GM12865 (cell line): ENCODE results near the gene PDE3A.

Experiments used
- DNase-seq: peaks from one replicate; pipeline ENCODE4 v3.0.0; 2010; ENCODE audit warnings: low read depth
- H3K4me3 ChIP-seq: 2 replicates; pipeline ENCODE4 v1.5.1; 2011; ENCODE audit warnings: mild to moderate bottlenecking, low read depth, low read length, control low read depth
- TF ChIP-seq, protein P1 (sequence below): IDR thresholded peaks from 2 replicates; pipeline ENCODE4 v1.5.1; 2011; ENCODE audit warnings: low read length, control low read depth, low read depth, inconsistent platforms; ENCODE audit not compliant: insufficient read depth; ENCODE audit errors: missing control alignments

The PDE3A gene

DNA sequence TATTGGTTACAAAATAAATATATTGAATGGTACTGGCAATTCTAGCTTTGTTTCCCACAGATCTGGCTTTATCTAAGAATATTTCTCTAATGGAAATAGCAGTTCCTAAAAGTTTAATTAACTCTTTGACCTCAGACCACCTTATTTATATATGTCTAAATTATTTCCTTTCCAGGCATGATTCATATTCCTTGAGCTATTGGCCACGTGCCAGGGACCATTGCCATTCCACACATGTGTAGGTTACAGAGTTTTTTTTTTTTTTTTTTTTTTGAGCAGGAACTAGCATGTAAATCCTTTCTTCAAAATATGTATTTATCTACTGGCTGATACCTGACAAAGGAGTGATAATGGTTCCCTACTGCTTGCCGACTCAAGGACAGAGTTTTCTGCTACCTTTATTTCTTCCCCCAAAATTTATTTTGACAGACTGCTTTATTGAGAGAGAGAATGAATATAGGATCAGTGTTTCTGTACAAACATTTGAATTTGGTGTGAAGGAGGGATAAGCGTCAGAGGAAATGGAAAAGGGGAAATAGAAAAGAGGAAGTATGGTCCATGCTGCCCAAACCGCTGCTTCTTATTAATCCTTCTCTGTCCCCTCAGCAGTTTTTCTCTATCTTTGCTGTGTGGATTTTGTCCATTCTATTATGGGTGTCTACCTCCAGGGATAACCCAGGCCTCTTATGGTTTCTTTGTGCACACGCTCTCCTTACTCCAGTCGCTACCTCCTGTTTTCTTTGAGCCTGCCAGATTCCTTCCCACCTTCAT is 36.4 kb downstream of the PDE3A start:
- TF ChIP-seq, protein P1, sequence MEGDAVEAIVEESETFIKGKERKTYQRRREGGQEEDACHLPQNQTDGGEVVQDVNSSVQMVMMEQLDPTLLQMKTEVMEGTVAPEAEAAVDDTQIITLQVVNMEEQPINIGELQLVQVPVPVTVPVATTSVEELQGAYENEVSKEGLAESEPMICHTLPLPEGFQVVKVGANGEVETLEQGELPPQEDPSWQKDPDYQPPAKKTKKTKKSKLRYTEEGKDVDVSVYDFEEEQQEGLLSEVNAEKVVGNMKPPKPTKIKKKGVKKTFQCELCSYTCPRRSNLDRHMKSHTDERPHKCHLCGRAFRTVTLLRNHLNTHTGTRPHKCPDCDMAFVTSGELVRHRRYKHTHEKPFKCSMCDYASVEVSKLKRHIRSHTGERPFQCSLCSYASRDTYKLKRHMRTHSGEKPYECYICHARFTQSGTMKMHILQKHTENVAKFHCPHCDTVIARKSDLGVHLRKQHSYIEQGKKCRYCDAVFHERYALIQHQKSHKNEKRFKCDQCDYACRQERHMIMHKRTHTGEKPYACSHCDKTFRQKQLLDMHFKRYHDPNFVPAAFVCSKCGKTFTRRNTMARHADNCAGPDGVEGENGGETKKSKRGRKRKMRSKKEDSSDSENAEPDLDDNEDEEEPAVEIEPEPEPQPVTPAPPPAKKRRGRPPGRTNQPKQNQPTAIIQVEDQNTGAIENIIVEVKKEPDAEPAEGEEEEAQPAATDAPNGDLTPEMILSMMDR = no peak
- DNase-seq = no peak
- no peak overlapping the region for H3K4me3 ChIP-seq

DNA sequence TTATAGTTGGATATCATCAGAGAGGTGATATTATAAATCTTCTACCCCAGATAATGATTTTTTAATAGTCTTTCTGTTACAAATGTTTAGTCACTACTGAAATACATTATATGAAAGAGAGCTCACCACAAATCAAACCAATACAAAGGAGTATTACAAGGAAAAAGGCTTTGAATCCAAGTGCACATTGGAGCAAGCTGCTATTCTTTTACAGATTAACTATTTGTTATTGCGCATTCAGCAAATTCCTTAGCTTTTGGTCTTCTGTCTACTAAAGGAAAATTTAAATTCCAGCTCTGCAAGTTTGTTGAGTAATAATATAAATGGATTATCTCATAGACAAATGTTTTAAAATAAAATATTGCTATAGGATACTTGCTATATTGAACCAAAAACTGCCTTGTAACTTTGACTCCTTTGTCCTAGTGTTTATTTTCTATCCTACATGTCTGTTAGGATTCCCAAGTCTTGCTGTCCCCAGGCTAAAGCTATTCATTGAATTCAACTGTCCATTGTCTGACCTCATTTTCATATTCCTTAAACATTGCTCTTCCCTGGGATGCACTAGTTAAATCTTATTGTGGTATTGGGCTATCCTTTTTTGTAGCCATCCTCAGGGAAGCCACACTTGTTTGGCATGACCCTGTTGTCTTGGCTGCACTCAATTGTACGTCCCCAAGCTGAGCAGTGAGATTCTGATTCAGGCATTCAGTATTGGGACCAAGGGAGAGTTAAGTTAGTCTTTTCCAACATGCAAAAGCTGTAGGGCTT is 41.5 kb downstream of the PDE3A start:
- H3K4me3 ChIP-seq = no peak overlapping the region
- TF ChIP-seq, protein P1 = no peak

DNA sequence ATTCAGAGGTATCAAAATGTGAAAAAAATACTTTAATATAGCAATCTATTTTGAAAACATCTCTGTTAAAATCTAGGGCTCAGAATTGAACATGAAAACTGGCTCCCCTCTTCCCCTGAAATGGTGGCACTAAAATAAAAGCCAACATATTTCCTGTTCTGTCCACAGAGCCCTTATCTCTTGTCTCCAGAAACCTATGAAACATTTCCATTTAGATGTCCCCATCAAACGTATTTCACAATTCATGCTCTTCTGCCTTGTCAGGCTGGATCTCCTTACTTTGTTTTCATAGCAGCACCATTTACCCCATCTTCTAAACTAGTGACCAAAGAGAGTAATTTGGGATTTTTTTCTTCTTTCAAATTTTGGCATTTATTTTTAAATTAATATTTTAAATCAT is 42.4 kb downstream of the PDE3A start:
- TF ChIP-seq, protein P1 = no peak
- DNase-seq = no peak
- no peak overlapping the region for H3K4me3 ChIP-seq

More for the DNA sequence above, 41.5 kb downstream of the PDE3A start:
- no peak for DNase-seq

DNA sequence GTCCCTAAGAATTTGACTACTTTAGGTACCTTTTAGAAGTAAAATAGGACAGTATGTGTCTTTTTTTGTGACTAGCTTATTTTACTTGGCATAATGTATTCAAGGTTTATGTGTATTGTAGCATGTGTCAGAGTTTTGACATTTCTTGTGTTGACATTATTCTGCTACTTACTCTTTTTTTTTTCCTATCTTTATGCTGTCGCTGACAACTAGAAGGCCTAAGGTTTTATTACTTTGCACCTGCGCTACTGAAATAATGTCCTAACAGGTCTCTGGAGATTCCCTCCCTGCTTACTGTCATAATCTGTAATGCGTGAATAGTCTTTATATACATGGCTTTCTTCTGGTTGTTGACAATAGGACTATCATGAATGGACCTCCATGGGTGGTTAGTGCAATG is 43.0 kb downstream of the PDE3A start:
- DNase-seq = no peak
- TF ChIP-seq, protein P1 = no peak
- H3K4me3 ChIP-seq = no peak overlapping the region

DNA sequence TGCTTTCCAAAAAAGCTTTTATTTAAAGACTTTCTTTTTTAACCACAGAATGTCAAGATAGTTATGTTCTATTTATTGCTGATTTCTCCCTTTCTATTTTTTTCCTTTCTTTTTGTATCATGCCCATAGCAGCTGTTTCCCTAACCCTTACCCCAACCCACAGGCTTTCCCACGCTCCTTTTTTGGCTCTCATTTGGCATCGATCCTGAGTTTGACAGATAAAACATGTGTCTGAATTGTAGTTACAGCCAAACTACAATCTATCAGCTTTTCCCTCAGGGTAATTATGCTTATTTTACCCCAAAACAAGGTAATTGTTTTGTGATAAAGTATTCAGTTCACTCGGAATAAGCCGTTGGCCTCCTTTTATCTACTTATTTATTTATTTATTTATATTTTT is 46.7 kb downstream of the PDE3A start:
- H3K4me3 ChIP-seq = no peak overlapping the region
- no peak for DNase-seq
- TF ChIP-seq, protein P1 = no peak

DNA sequence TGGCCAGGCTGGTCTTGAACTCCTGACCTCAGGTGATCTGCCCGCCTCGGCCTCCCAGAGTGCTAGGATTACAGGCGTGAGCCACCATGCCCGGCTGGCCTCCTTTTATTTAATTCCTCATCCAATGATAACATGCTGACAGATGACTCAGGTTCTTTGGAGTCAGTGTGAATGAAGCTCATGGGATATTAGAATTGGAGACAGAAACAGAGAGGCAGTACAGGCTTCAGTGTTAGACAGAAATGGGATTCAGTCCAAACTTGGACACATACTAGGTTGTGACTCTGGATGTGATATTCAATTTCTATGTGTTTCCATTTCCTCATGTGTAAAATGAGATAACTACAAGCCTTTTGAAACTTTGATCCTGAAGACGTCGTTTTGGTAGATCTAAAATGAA is 47.3 kb downstream of the PDE3A start:
- TF ChIP-seq, protein P1 = no peak

More for the DNA sequence above, 47.3 kb downstream of the PDE3A start:
- H3K4me3 ChIP-seq = no peak overlapping the region
- DNase-seq = no peak
